Right lobe of liver (tissue), 4 donors: ENCODE results near the gene NDOR1.

ENCODE experiments used
- POLR2A ChIP-seq: fragments of 450-650 bp; IDR thresholded peaks from one replicate; pipeline ENCODE4 v1.6.1; 2017; ENCODE audit warnings: antibody characterized with exemption, mild to moderate bottlenecking
- TF ChIP-seq, protein P1 (sequence below), 4 donors: fragments of 200-600 bp in 3 of 4; fragments of 450-650 bp in 1 of 4; IDR thresholded peaks; one replicate each; pipeline versions ENCODE4 v1.5.1 to v1.8.0; 2016 to 2022; ENCODE audit warnings: antibody characterized with exemption in 4 of 4, mild to moderate bottlenecking in 2 of 4
- donor health status: DM: no; HTN: no; CAD: no.
- donor health status: DM: no; HTN: no; CAD: no.
- donor health status: DM: no; HTN: yes; CAD: no.

DNA sequence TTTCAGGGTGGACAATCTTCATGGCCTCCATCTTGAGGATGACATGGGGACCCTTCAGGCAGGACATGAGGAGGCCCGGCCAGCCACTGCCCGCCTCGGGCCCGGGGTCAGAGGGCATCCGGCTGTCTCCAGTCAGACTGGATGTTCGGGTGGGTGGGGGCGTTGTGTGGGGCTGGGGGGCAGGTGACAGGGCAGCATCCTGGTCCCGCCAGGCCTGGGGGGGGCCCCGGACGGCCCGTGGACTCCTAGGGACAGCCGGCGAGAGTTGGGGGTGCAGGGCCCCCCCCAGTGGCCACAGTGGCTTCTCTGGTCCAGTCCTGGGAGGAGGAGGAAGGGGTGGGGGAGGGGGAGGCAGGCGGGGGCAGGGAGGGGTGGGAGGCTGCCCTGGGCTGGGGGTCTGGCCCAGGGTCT lies 15.6 kb downstream of the NDOR1 start:
- TF ChIP-seq POLR2A: no peak
- TF ChIP-seq, protein P1, sequence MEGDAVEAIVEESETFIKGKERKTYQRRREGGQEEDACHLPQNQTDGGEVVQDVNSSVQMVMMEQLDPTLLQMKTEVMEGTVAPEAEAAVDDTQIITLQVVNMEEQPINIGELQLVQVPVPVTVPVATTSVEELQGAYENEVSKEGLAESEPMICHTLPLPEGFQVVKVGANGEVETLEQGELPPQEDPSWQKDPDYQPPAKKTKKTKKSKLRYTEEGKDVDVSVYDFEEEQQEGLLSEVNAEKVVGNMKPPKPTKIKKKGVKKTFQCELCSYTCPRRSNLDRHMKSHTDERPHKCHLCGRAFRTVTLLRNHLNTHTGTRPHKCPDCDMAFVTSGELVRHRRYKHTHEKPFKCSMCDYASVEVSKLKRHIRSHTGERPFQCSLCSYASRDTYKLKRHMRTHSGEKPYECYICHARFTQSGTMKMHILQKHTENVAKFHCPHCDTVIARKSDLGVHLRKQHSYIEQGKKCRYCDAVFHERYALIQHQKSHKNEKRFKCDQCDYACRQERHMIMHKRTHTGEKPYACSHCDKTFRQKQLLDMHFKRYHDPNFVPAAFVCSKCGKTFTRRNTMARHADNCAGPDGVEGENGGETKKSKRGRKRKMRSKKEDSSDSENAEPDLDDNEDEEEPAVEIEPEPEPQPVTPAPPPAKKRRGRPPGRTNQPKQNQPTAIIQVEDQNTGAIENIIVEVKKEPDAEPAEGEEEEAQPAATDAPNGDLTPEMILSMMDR (IDR thresholded peaks at IDR 0.05): no peak
